SH-SY5Y (cell line): ENCODE data around the gene SLF2.

Experiments
- GATA2 ChIP-seq: IDR thresholded peaks from 2 replicates; pipeline ENCODE4 v1.6.1; 2011; ENCODE audit warnings: mild to moderate bottlenecking, low read depth, low read length
- GATA3 ChIP-seq: IDR thresholded peaks from 2 replicates; pipeline ENCODE4 v1.6.1; 2011; ENCODE audit warnings: low read depth, mild to moderate bottlenecking, low read length, moderate library complexity

Gene SLF2, protein sequence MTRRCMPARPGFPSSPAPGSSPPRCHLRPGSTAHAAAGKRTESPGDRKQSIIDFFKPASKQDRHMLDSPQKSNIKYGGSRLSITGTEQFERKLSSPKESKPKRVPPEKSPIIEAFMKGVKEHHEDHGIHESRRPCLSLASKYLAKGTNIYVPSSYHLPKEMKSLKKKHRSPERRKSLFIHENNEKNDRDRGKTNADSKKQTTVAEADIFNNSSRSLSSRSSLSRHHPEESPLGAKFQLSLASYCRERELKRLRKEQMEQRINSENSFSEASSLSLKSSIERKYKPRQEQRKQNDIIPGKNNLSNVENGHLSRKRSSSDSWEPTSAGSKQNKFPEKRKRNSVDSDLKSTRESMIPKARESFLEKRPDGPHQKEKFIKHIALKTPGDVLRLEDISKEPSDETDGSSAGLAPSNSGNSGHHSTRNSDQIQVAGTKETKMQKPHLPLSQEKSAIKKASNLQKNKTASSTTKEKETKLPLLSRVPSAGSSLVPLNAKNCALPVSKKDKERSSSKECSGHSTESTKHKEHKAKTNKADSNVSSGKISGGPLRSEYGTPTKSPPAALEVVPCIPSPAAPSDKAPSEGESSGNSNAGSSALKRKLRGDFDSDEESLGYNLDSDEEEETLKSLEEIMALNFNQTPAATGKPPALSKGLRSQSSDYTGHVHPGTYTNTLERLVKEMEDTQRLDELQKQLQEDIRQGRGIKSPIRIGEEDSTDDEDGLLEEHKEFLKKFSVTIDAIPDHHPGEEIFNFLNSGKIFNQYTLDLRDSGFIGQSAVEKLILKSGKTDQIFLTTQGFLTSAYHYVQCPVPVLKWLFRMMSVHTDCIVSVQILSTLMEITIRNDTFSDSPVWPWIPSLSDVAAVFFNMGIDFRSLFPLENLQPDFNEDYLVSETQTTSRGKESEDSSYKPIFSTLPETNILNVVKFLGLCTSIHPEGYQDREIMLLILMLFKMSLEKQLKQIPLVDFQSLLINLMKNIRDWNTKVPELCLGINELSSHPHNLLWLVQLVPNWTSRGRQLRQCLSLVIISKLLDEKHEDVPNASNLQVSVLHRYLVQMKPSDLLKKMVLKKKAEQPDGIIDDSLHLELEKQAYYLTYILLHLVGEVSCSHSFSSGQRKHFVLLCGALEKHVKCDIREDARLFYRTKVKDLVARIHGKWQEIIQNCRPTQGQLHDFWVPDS

DNA sequence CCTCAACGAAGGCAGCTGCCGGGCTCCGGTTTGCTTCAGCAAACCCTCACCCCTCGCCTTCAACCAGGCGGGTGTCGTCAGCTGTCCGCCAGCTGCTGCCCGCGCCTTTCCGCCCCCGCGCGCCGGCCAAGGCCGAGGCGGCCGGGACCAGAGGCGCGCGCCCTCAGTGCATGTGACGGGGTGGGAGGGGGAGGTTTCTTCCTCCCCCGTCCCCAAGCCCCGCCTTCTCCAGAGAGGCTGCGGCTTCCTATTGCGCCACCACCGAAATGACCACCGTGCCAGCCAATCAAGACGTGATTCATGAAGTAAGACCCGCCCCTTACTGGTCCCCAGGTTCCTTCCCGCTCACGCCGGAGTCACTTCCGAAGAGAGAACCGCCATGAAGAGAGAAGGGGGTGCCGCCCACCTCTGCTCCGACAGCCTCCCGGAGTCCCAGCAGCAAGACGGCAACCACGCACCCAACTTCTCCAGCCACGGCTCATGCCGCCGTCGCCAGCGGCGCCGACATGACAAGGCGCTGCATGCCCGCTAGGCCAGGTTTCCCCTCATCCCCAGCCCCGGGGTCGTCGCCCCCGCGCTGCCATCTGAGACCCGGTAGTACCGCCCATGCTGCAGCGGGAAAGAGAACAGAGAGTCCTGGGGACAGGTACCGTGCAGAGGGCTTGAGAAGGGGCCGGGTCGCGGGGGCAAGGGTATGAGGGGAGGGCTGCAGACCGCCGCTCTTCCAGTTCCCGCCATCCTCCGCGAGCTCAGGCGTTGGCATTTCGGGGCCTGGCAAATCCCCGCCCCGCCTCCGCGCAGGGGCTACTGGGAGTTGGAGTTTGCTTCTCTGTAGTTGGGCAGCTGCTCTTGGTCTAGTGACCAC lies at the start of gene SLF2:
Gene SLF2, plus strand, starts transcription at position 359 of the 865 bp plus-strand sequence. Its CDS starts 148 bp downstream, at position 507.
- no peak for TF ChIP-seq GATA3
- no peak for TF ChIP-seq GATA2

DNA sequence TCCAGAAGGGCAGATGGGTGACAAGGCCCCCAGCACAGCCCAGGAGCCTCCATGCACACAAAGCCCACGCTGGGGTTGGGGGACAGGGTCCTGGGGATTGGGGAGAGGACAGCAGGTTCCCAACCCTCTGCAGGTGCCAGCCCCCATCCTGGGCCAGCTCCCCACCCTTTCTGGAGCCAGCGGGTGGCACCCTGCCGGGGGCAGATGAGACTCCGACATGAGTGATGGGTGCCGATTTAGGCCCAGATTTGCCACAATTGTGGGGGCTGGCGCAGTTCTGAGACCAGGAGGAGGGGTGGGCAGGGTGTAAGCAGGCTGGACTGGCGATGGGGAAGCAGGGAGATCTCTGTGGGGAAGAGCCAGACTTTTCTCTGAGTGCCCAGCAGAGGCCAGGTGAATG lies 49.3 kb upstream of the SLF2 start:
- TF ChIP-seq GATA2 (no peak), GATA3 (no peak)

DNA sequence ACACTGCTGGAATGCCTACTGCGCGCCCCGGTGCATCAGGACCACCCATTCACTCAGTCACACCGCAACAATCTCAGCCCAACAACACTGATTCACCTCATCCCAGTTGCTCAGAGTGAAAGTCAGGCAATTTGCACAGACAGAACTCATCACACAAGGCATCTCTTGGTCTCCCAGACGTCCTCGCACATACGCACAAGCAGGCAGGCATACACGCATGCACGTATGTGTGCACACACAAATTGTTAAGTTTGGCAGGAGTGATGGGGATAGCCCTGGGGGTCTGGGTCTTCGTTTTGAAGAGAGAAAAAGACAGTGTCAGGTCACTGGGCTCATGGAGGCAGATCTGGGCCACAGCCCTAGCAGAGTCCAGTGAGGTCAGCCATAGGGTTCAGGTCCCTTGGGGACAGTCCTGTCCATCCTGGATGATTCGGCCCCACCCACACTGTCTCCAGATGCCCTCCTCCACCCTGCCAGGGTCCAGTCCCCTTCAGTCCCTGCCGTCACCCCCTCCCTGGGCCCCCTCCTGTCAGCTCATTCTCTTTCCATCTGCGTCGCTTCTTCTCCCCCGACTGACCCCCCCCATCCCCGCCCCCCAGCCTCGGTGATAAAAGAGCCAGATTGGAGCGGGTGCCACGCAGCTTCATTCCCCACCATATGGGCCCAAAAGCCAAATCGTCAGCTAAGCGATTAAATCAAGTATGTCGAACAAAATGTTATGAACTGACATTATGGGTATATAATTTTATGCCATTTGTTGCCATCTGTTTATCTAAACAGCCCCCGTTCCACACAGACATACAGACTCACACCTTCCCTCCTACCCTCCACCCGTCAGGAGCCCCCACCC lies 48.5 kb upstream of the SLF2 start:
- TF ChIP-seq GATA2 (no peak), GATA3 (no peak)

DNA sequence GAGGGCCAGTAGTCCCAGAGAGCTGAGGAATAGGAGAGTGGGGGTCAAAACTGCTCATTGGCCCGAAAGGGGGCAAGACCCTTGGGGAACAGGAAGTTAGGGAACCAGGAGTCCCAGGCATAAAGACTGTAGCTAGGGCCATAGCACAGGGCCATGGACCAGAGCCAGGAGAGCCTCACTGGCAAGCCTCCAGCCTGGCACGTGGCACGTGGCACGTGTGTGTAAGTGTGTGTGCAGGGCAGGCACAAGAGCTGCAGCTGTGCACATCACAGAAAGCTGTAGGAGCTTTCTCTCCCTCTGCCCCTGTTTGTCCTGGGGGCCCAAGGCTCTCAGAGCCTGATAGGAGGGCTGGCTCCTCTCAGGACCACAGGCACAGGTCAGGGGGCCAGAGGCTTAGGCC lies 47.8 kb upstream of the SLF2 start:
- TF ChIP-seq GATA2 (no peak), GATA3 (no peak)

DNA sequence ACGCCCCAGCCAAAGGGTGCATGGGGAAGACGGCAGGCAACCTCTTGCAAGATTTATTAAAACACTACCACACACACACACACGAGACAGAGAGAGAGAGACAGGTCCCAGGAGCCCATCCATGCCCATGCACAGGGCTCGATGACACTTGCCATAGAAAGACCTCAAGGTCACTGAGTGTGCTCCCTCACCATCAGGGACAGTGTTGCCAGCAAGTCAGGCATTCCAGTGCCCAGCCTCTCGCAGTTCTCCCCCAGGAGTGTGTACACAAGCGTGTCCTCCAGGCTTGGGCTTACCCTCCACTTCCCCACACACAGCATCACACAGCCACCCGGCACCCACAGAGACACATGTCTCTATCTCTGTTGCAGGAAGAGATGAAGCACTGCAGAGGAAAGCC lies 46.8 kb upstream of the SLF2 start:
- TF ChIP-seq GATA2: no peak
- no peak for TF ChIP-seq GATA3

DNA sequence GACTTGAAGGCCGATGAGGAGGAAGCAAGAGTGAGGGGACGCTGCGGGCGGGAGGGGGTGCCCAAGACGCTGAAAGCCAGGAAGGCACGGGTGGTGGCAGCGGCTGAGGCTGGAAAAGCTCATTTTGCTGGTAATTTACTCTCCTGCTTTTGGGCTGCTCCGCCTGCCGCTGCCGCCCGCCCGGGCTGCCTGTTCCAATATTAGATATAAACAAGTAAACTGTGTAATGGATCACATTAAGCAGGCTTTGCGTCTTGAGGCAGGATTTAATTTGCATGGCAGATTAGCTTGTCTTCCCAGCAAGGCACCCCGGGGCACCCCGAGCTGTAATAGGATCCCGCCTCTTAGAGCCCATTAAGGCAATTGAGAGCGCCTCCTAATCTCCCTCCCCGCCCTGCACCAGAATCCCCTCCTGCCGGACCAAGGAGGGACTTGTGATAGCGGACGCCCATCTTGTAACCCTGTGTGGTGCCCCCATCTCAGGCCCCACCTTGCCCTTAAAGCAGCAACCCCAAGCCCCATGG lies 46.1 kb upstream of the SLF2 start:
- TF ChIP-seq GATA2: no peak
- TF ChIP-seq GATA3: no peak

DNA sequence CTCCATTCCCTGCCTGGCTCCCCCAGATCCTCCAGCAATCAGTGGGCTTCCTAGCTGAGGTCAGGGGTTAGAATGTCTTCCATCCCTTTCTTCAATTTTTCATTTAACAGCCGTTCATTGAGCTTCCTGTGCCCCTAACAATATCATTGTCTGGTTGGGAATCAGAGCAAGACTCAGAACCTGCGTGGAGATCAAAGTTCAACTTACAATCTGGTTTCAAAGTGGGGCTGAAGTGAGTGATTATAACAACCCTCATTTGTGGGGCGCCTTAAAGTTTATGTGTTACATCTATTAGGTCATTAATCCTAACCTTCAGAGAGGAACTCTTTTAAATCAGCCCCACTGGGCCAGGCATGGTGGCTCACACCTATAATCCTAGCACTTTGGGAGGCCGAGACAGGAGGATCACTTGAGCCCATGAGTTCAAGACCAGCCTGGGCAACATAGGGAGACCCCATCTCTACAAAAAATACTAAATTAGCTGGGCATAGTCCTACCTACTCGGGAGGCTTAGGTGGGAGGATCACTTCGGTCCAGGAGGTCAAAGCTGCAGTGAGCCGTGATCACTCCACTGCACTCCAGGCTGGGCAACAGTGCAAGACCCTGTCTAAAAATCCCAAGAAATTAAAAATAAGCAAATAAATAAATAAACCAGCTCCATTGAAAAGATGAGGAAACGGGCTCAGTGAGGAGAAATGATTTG lies 45.4 kb upstream of the SLF2 start:
- TF ChIP-seq GATA2: no peak
- TF ChIP-seq GATA3: no peak

DNA sequence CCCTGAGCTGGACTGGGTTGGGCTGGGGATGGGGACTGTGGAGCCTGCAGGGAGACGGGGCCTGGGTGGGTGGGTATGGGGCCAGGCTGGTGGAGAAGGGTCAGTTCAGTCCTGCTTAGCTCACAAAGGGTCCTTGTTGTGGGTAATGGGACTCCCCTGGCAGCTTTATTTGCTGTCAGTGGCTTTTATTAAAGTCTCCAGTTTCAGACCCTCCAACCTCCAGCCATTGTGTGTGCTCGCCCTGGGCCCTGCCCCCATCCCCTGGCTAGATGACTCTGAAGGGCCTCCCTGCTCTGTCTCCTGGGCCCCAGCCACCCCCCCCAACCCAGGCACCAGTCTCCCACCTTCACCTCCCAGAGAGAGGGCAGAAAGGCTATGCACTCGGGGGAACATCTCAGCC lies 44.4 kb upstream of the SLF2 start:
- no peak for TF ChIP-seq GATA2
- TF ChIP-seq GATA3: no peak

DNA sequence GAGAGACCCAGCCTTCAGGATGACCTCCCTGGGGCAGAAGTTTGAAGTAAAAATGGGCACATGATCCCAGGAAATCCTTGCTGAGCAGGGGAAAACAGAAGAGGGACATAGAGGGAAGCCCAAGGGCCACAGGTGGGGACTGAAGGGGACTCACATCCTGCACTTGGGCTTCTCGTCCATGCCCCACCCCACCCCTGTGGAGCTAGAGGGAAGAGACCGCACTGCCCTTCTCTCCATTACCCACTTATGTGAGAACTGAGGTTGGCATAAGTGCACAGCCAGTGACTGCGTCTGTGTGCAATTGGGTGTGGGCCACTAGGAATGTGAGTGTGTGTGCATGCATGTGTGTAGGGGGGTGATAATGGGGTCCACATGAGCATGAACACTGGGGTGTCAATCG lies 43.4 kb upstream of the SLF2 start:
- TF ChIP-seq GATA2: no peak
- no peak for TF ChIP-seq GATA3

DNA sequence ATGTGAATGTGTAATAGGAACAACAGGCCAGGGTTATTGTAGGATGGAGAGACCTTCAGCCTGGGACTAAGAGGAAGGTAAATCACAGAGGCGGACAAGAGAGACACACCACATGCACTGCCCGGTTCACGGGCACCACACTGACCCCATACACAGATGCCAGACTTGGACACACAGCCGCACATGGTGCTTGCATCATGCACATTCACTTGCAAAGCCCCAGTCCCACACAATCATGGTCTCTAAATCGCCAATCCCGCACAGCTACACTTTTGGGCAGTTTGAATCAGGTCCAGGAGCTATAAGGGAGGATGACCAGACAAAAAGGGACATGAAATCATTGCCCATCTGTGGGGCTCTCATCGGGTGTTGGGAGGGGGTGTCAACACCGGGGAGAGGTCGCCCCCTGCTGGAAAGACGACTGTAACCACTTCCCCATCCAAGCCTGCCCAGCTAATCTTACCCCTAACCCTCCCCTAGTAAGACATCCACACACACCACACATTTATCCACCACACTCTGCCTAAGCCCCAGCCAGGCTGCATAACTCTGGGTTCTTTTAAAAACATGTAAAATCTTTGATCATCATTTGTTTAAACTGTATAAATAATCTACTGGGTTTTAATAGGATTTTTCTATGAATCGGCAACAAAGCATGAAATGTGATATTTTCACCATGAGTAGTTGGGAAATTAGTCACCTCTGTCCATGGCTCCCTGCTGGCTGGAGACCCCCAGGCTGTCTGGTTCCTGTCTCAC lies 40.5 kb upstream of the SLF2 start:
- TF ChIP-seq GATA3: no peak
- no peak for TF ChIP-seq GATA2
